GM18909 (cell line): ENCODE results near the gene TLK1.

Experiments
- ATAC-seq: cut with Tn5 transposase; IDR thresholded peaks from one replicate; pipeline ENCODE4 v1.9.1; 2021; ENCODE audit warnings: mild to moderate bottlenecking; ENCODE audit not compliant: unreplicated experiment, poor library complexity

TLK1 gene

DNA sequence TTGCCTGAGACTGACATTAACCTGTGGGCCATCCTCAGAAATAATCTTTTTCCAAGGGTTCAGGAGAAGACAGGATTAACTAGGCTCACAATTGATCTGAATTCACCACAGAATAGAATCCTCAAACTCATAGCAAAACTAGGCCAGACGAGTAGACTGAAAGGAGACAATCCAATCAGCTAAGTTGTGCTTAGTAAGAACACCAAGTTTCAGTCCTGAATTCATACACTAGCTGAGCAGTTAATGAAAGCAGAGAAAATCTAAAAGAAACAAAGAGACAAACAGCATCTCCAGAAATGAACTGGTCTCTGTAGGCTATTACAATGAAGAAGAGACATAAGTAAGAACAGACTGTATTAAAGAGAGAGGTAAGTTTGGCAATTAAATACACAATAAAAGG is 142.2 kb downstream of the TLK1 start:
- ATAC-seq: peak; percentile 70

GRCh38 chr2:171016125-171016524 is 144.6 kb downstream of the TLK1 start:
- no peak for ATAC-seq

- ATAC-seq: no peak
These were observed 146.8 kb downstream of the TLK1 start for GRCh38 chr2:171013851-171014250.

DNA sequence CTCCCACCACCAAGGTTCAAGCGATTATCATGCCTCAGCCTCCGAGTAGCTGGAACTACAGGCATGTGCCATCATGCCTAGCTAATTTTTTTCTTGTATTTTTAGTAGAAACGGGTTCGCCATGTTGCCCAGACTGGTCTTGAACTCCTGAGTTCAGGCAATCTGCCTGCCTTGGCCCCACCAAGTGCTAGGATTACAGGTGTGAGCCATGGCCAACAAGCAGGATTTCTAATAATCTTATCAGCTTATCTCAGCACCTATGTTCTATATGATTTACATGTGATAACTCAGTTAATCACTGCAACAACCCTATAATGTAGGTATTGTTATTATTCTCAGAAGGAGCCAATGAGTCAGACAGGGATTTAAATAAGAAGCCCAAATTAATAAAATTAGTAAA is 151.3 kb downstream of the TLK1 start:
- ATAC-seq: no peak

DNA sequence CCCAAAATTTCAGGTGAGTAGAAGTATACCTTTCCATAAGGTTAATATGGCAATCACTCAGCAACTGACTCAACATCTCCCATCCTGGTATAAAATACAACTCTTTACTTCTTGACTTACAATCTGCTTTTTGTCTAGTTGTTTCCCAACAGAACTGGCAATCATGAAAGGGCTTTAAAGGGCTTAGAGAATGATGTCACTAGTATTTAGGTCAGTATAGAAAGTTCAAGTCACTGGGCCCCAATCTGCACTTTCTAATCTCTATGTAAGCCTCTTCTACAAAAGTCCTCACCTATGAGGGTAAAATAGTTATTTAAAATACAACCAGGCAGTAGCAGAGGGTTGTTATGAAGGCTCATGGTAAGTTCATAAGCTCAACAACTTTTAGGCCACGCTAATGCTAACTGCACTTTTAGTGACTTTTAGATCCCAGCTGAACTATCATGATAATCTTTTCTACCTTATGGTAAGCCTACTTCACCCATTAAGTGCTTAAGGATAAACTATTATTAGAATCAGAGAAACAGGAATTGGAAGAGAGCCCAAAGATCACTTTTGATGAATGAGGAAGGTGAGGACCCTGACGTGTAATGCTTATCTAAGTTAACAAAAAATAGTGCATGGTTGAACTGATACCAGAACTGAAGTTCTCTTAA is 152.0 kb downstream of the TLK1 start:
- no peak for ATAC-seq

GRCh38 chr2:171004833-171005232 is 155.9 kb downstream of the TLK1 start:
- ATAC-seq: no peak

DNA sequence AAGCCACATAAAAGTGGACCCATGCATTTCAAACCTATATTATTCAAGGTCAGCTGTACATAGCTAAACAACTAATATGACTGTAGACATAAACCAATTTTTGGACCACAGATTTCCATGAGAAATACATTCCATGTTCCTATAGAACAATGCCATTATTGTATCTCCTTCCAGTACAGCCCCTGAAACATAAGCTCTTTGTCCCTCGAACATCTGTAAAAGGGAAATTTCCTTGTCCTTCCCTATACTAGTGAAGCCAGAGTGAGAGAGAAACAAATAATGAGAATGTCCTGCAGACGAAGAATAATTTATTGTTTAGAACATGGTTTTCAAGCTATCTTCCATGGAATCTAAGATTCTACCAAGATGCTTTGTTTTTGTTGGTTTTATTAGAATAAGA is 156.3 kb downstream of the TLK1 start:
- no peak for ATAC-seq

DNA sequence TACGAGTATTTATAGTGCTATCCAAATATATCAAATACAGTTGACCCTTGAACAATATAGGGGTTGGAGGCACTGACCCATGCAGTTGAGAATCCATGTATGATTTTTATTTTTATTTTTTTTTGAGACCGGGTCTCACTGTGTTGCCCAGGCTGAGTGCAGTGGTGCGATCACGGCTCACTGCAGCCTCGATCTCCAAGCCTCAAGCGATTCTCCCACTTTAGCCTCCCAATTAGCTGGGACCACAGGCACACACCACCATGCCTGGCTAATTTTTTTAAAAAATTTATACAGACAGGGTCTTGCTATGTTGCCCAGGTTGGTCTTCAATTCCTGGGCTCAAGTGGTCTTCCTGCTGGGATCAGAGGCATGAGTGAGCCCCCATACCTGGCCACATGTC is 161.0 kb downstream of the TLK1 start:
- ATAC-seq: no peak

DNA sequence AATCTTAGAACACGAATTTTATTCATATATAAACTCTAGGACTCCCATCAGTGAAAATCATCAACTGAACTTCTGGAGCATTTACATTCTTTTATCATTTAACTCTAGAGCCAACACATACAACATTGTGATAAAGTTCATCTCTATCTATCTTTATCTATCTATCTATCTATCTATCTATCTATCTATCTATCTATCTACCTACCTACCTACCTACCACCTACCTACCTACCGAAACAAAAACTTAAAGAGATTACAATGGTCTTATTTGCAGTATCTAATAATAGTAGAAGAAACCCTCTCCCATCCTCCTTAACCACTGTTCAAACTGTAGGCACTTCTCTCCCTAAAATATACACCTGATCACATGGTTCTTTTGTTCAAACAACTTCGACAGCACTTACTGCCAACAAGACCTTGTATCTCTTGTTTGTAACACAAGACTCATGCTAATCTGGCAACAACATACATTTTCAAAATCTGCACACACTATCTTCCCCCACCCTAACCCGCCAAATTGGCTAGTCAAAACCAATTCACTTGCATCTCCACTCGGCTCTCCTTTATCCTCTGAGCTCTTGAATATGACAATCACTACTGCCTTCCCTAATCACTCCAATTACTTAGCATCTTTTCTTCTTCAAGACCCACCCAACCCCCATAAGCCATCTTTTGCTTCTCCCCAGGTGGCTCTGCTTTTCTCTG is 162.6 kb downstream of the TLK1 start:
- ATAC-seq: no peak

DNA sequence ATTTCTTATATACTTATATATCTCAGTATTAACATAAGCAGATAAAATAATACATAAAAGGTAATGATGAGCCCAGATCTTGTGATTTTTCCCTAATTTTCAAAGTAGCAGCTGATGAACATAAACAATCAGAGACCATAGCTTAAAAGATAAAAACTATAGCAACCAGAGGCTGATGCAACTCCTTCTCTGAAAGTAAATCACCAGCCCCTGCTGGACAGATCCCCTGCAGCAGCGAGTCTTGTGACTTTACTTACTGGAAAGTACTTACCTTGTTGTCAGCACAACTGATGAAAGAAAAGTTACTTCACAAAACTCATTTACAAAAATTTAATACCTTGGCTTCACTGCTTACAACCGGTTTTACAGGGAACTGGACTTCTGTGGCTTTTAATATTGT is 164.4 kb downstream of the TLK1 start:
- no peak for ATAC-seq

GRCh38 chr2:170991398-170992182 is 169.1 kb downstream of the TLK1 start:
- ATAC-seq: no peak

DNA sequence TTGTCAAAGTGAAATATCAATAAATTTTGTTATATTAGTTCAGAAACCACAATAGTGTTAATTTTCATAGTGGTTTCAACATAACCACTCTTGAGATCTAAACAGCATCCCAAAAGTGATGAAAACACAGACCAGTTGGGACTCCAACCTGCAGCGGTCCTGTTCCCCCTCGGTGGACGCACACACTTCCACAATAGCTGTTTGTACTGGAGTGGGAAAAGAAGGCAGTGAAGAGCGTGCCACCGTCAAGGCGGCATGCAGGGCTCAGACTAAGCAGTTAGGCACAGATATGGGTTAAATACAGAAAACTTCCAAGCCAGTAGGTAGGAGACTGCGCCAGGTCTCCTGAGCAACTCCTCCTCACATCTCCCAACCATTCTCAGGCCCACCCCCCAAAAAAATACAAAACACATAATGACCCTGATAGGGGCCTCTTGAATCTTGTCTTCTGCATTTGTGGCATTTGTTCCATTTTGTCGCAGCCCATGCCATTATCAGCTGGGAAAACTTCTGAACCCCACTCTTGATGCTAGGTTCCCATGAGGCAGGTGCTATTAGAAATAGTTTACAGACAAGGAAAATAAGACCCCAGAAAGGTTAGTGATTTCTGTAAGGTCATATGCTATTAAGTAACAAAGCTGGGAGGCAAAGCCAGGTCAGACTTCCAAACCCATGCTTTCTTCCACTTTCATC is 174.0 kb downstream of the TLK1 start:
- no peak for ATAC-seq

GRCh38 chr2:170985407-170985806 is 175.3 kb downstream of the TLK1 start:
- ATAC-seq: no peak

GRCh38 chr2:170984079-170984478 is 176.6 kb downstream of the TLK1 start:
- ATAC-seq: no peak

- no peak for ATAC-seq
These were observed 184.8 kb downstream of the TLK1 start for GRCh38 chr2:170975943-170976270.

DNA sequence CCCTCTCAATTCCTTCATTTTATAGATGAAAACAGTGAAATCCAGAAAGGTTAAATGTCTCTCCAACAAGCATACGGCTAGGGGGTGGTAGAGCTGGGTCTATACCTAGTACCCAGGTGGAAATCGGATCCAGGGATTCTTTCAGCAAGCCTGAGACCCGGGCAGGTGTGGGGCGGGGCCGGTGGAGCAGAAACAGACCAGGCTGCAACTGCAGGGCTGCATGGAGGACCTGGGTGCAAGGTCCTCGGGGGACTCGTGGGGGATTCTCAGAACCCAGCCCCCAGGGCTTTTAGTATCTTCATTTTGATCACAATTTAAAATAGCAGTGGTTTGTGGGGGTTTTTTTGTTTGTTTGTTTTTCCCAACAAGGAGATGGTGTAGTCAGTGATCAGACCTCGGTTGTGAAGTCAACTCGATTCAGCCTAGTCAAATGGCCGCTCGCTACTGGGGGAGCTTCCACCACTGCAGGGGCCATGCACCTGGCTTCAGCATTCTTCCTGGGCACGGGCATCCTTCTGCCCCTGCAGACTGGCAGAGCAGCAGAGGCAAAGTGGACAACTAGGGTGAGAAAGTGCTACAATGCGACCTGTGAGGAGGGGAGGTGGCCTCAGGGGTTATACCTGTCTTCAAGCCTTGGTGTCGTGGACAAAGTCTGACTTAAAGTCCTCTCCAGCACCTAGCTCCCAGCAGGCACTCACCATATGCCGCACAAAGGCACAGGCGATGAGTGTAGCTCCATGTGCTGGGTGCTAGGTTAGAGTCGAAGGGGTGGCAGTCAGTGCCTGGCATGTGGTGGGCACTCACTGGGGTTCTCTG is 185.4 kb downstream of the TLK1 start:
- no peak for ATAC-seq

- no peak for ATAC-seq
These were observed 186.2 kb downstream of the TLK1 start for GRCh38 chr2:170974304-170974993.

DNA sequence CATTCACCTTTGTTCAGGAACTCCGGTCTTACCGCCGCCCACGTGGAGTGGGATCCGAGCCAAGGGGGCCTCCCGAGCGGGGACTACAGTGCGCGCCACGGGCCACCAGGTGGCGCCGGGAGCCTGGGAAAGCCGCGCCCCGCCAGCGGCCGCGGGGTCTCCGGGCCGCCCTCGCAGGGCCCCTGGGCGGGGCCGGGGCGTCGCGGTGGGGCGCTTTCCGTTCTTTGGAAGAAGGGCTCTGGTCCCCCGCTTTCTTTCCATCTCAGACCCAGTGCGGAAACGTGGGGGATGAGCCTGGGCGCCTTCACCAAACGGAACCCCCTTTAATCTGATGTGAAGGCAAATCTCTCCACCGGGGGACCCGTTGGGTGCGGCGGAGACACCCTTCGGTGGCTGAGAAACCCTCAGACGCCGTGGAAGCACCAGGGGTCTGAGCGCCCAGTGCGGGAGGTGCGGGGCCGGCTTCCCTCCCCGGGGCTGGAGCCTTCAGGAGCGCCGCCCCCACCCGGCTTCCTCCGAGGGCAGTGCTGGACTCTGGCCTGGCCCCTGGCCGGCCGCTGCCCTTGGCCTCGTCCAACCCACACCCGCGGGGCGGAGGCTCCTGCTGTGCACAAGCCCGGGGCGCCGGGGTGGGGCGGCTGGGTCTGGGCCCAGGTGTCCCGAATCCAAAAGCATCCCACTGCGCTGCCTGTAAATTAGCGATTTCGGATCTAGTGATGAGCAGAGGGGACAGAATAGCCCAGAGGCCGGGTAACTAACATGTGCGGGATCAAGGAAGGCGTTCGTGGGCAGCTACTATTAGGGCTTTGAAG is 187.0 kb downstream of the TLK1 start:
- peak; percentile 96 for ATAC-seq

GRCh38 chr2:170973225-170973491 is 187.5 kb downstream of the TLK1 start:
- ATAC-seq: no peak
